ENCODE measurements around the gene EEA1. TPM values are rescaled to one million over a fixed set of nuclear protein-coding genes. Genes with fewer than 3 reads are reported as not detected.

EEA1 gene
- polyA plus RNA-seq, 1 donor from 2014 or later, result 5.6 TPM

DNA sequence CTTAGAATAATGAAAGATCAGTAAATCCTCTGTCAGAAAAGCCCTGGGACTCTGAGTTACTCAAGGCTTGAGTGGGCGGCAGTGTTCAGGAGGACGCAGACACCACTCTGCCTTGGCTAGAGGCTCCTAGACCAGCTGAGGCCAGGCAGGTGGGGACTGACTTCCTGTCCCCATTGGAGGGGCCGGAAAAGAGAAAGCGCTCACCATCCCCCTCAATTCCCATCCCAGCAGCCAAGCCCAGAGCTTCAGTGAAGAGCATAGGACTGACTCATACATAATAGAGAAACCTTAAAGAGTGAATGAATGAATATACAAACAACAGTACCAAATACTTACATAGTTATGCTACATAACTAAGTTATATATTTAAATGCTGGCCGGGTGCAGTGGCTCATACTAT, 164.3 kb downstream of the EEA1 start:
- no peak overlapping the region for H3K27ac ChIP-seq (ENCODE audit: low read length)
- H3K9me2 ChIP-seq (ENCODE audit: insufficient read depth, low read length), result no peaks in the 10 kb centered on the region
- H3K79me2 ChIP-seq (replicated peaks; ENCODE audit: insufficient read depth, low read length), result no peaks in the 10 kb centered on the region
- H3K9me3 ChIP-seq (ENCODE audit: low read length), result no peaks in the 10 kb centered on the region
- H3K4me2 ChIP-seq (ENCODE audit: low read length), result no peak overlapping the region
- no peaks in the 10 kb centered on the region for H3K27me3 ChIP-seq (ENCODE audit: insufficient read depth, low read depth, low read length)
- TF ChIP-seq MXI1 (conservative IDR thresholded peaks at IDR 0.05; ENCODE audit: poor library complexity, severe bottlenecking) (no peak), POLR2AphosphoS5 (IDR thresholded peaks at IDR 0.05) (no peak), EZH2 (IDR thresholded peaks at IDR 0.05; ENCODE audit: borderline replicate concordance, insufficient read depth, low read length, poor library complexity, severe bottlenecking) (no peak), REST (IDR thresholded peaks at IDR 0.05; ENCODE audit: borderline replicate concordance) (no peak), SMC3 (conservative IDR thresholded peaks at IDR 0.05; ENCODE audit: poor library complexity) (no peak)
- TF ChIP-seq, protein P1, sequence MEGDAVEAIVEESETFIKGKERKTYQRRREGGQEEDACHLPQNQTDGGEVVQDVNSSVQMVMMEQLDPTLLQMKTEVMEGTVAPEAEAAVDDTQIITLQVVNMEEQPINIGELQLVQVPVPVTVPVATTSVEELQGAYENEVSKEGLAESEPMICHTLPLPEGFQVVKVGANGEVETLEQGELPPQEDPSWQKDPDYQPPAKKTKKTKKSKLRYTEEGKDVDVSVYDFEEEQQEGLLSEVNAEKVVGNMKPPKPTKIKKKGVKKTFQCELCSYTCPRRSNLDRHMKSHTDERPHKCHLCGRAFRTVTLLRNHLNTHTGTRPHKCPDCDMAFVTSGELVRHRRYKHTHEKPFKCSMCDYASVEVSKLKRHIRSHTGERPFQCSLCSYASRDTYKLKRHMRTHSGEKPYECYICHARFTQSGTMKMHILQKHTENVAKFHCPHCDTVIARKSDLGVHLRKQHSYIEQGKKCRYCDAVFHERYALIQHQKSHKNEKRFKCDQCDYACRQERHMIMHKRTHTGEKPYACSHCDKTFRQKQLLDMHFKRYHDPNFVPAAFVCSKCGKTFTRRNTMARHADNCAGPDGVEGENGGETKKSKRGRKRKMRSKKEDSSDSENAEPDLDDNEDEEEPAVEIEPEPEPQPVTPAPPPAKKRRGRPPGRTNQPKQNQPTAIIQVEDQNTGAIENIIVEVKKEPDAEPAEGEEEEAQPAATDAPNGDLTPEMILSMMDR (IDR thresholded peaks at IDR 0.05; ENCODE audit: poor library complexity, severe bottlenecking), result no peak
- H3K36me3 ChIP-seq (ENCODE audit: insufficient read depth, low read length), result no peaks in the 10 kb centered on the region
- H3K9ac ChIP-seq (ENCODE audit: low read length), result no peak overlapping the region
- H2AFZ ChIP-seq (ENCODE audit: low read depth, low read length), result no peak overlapping the region
- no peaks in the 10 kb centered on the region for H3F3A ChIP-seq (ENCODE audit: insufficient read depth, low read length, poor library complexity, severe bottlenecking)
- no peak overlapping the region for H3K4me3 ChIP-seq (ENCODE audit: low read length)
- no peaks in the 10 kb centered on the region for H4K20me1 ChIP-seq (ENCODE audit: insufficient read depth)

GRCh38 chr12:92762773-92763172, 166.3 kb downstream of the EEA1 start:
- TF ChIP-seq EZH2 (IDR thresholded peaks at IDR 0.05; ENCODE audit: borderline replicate concordance, insufficient read depth, low read length, poor library complexity, severe bottlenecking) (no peak), REST (IDR thresholded peaks at IDR 0.05; ENCODE audit: borderline replicate concordance) (no peak), RAD21 (conservative IDR thresholded peaks at IDR 0.05) (no peak), SMC3 (conservative IDR thresholded peaks at IDR 0.05; ENCODE audit: poor library complexity) (no peak), TAF1 (IDR thresholded peaks at IDR 0.05; ENCODE audit: low read depth) (no peak), POLR2AphosphoS5 (IDR thresholded peaks at IDR 0.05) (no peak), EP300 (conservative IDR thresholded peaks at IDR 0.05; ENCODE audit: poor library complexity, severe bottlenecking) (no peak), MXI1 (conservative IDR thresholded peaks at IDR 0.05; ENCODE audit: poor library complexity, severe bottlenecking) (no peak)
- TF ChIP-seq, protein P1 (IDR thresholded peaks at IDR 0.05; ENCODE audit: poor library complexity, severe bottlenecking), result no peak
- Histone ChIP-seq H3K4me3 (ENCODE audit: low read length) (no peak overlapping the region), H4K20me1 (ENCODE audit: insufficient read depth) (no peaks in the 10 kb centered on the region), H3K27me3 (ENCODE audit: insufficient read depth, low read depth, low read length) (no peaks in the 10 kb centered on the region), H3F3A (ENCODE audit: insufficient read depth, low read length, poor library complexity, severe bottlenecking) (no peaks in the 10 kb centered on the region), H3K9me2 (ENCODE audit: insufficient read depth, low read length) (no peaks in the 10 kb centered on the region), H3K36me3 (ENCODE audit: insufficient read depth, low read length) (no peaks in the 10 kb centered on the region), H2AFZ (ENCODE audit: low read depth, low read length) (no peak overlapping the region), H3K79me2 (replicated peaks; ENCODE audit: insufficient read depth, low read length) (no peaks in the 10 kb centered on the region), H3K27ac (ENCODE audit: low read length) (no peak overlapping the region), H3K9me3 (ENCODE audit: low read length) (no peaks in the 10 kb centered on the region), H3K4me2 (ENCODE audit: low read length) (no peak overlapping the region), H3K9ac (ENCODE audit: low read length) (no peak overlapping the region)

Data from neural cell (in vitro differentiated cells).